NCI-H2171 (cell line): ENCODE data around the gene NR2F1-AS1.

Source experiments
- DNase-seq: peaks from one replicate; lab custom pipeline; 2025; lab: John Stamatoyannopoulos, UW

NR2F1-AS1 gene

GRCh38 chr5:93603078-93603792 is 22.2 kb upstream of the NR2F1-AS1 start:
- no peak for DNase-seq

DNA sequence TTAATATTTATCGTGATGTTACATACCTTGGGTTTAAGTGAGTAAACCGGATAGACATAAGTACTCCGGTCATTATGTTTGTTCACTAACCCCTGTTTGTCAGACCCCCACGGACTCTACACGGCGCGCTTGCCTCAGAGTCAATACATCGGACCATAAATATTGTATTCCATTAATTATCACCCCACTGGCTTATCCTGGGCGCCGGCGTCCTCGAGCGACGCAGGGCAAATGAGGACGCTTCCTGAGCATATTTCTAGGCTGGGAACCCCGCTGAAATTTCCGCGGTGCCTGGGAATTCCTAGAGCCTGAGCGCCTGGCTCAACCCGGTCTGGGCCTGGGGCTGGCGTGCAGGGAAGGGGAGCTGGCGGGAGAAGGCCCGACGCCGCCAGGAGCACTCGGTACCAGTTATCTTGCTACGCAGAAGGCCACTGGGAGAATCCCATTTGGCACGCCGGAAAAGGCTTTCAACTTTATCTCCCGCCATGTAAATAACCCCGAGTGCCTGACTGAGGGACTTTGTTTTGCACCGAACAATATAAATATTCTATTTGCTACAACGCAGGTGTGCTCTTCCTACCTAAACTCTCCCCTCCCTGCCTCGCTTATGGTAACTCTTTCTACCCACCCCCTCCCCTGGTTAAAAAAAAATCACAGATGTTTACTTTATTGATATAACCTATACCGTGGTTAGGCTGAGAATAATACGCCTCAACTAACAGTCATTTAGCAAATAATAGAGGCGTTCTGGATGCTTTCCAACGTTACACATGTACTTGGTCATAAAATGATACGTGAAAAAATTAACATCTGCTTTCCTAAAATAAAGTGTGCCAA is 21.4 kb upstream of the NR2F1-AS1 start:
- DNase-seq: no peak

GRCh38 chr5:93601802-93602155 is 20.8 kb upstream of the NR2F1-AS1 start:
- peak; percentile 25 for DNase-seq

DNA sequence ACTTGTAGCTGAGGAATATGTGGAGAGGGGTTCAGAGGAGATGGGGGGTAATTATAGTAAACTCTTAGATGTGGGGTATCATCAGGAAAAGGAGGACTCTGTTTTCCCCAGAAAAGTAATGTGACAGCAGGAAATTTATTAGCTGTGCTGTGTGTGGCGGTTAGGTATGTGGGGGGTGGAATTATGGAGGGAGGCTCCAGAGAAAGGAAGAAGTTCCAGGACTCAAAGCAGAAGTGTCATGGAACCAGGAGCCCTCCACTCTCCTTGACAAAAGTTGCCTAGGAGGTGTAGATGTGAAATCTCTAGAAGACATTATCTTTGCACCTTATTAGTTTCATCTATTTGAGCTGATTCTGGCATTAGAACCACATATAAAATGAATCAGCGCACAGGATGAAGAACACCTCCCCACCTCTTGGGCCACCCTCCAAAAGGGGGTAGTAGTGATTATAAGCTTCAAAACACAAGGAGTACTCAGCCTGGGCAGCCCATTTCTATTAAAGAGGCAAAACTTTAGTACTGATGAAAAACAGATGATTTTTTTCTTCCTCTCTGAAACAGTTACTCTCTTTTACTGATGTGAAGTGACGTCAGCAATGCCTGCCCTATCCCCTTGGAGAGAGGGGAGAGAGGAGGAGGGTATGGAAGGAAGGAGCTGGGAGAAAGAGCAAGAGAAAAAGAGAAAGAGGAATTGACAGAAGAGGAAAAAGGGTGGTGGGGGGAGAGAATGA is 20.2 kb upstream of the NR2F1-AS1 start:
- DNase-seq: no peak

- no peak for DNase-seq
These were observed 19.5 kb upstream of the NR2F1-AS1 start for GRCh38 chr5:93600409-93601070.

DNA sequence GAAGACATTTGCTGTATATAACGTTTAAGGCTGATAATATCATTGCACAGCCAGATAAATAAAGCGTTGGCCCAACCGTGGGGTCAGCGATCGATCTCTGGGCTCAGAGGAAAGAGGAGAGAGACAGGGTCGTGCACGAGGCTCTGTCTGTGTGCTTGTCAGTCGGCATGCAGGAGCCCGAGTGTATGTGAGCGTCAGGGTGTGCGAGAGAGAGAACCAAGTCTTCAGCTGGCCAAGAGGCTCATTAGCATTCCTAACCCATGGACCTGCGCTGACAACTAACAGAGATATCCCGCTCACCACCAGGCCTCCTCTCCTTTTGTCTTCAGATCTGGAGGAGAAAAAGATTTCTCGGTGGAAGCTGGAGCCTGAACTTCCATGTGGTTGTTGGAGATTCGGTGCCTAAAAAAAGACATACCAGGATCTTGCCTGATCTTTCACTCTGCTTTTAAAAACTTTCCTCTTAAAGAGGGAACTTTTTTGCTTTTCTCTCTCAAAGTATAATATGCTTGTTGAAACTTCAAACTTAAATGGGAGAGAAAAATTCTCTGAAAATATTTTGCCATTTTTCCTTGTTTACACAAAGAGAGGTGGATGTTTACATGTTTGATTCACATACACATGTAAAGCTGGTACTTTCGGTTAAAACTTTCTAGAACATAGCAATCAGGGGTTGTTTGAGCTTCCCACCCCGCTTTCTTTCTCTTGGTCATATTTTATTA is 18.5 kb upstream of the NR2F1-AS1 start:
- DNase-seq: no peak

GRCh38 chr5:93599001-93599379 is 18.0 kb upstream of the NR2F1-AS1 start:
- DNase-seq: no peak

GRCh38 chr5:93598091-93599000 is 17.3 kb upstream of the NR2F1-AS1 start:
- no peak for DNase-seq

- no peak for DNase-seq
These were observed 15.9 kb upstream of the NR2F1-AS1 start for GRCh38 chr5:93596676-93597490.

GRCh38 chr5:93596310-93596675 is 15.3 kb upstream of the NR2F1-AS1 start:
- DNase-seq: no peak

DNA sequence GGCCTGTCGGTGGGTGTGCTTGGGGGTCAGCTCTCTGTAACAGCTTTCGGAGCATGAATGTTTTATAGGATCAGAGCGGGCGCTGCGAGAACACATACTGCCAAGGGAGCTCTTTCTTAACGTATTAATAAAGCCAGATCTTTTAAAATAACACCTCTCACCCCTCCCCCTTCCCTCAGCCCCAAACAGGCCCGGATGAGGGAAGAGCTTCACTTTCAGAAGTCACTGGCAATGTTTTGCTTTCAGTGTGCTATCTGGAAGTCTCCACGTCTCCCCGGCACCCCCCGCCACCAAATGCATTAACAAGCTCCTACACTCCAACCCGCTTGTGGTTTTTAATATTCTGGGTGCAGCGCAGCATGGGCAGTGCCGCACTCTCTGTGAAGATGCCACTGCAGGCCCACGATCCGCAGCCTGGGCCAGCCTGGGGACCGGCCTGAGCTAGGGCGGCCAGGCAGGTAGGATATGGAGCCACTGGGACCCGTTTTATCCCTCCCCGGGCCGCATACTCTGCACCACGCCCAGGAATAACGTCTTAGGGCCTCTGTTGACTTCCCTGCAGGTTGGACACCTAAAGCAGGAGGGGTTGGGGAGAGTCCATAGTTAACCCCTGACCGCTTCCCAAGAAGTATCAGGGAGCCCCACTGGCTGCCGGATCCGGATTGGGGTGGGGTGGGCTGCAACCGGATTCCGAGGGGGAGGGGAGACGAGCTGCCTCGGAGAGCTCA is 14.6 kb upstream of the NR2F1-AS1 start:
- no peak for DNase-seq

- no peak for DNase-seq
These were observed 13.8 kb upstream of the NR2F1-AS1 start for GRCh38 chr5:93594591-93595419.

DNA sequence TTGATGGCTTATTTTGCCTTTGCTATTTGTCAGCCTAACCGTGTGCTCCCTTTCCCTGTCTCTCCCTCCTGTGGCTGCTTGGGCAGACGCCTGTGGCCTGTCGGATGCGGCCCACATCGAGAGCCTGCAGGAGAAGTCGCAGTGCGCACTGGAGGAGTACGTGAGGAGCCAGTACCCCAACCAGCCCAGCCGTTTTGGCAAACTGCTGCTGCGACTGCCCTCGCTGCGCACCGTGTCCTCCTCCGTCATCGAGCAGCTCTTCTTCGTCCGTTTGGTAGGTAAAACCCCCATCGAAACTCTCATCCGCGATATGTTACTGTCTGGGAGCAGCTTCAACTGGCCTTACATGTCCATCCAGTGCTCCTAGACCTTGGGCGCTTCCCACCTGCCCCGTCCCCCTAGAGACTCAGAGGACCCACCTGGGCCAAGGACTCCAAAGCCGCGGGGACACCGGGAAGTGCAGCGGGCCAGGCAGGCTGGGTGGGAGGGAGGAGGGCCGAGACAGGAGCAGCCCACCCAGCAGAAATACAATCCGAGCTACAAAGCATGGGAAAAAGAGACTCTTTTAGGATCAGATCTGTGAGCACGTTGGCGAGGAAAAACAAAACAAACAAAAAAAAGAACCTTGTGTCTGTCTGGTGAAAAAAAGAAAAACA is 12.6 kb upstream of the NR2F1-AS1 start:
- DNase-seq: no peak

DNA sequence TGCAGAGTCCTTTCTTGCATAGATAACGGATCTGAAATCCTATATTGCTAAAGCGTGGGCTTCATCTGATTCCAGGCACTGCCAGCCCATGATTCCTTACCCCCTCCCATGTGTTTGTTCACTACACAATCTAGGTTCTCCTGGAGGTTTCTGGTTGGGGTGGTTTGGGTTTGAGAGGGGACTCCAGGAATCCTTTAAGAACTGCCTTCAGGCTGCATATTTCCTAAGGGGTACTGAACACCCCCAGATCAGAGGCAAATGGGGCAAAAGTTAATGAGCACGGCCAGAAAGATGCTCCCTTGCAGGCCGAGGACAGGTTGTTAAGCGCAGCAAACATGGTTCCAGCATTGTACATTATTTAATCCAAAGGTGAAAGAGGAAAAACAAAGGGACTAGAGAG is 11.9 kb upstream of the NR2F1-AS1 start:
- DNase-seq: no peak

GRCh38 chr5:93591323-93591945 is 10.4 kb upstream of the NR2F1-AS1 start:
- no peak for DNase-seq

DNA sequence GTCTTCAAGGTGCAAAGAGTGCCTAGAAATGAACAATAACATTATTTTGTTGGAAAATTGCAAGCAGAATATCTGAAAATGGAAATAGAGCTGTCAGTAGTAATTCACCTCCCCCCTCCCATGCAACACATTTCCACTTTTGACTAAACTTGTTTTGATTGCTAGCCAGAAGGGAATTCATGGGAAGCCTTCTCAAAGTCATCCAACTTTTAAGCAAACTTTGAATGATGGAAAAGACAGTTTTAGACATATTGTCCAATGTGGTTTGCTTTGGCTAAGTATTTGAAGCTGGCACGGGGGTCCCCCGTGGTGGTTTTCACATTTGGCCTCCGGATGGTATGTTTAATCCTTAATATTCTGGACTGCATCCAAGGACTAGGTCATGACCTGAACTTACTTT is 9.5 kb upstream of the NR2F1-AS1 start:
- DNase-seq: no peak

GRCh38 chr5:93589829-93590215 is 8.8 kb upstream of the NR2F1-AS1 start:
- no peak for DNase-seq
